Mesenchymal stem cell (in vitro differentiated cells and primary cell): ENCODE results near the gene NEDD4L.

ENCODE experiments used
- DNase-seq: peaks from one replicate; pipeline ENCODE4 v3.0.0-alpha.2; 2013
- H2AFZ ChIP-seq: one replicate; pipeline ENCODE4 v1.6.1; 2013; ENCODE audit warnings: low read depth, mild to moderate bottlenecking, control low read depth, inconsistent platforms, low read length, moderate library complexity
- H2AK5ac ChIP-seq: 2 replicates; pipeline ENCODE4 v1.6.1; 2013; ENCODE audit warnings: low read length, moderate library complexity, mild to moderate bottlenecking, inconsistent platforms; ENCODE audit not compliant: severe bottlenecking
- H2BK120ac ChIP-seq: one replicate; pipeline ENCODE4 v1.6.1; 2013; ENCODE audit warnings: low read depth, mild to moderate bottlenecking, inconsistent platforms, low read length, moderate library complexity
- H2BK12ac ChIP-seq, 2 experiments: one replicate each; pipeline ENCODE4 v1.6.1; 2013; ENCODE audit warnings: inconsistent platforms in 2 of 2, low read length in 2 of 2, mild to moderate bottlenecking in 2 of 2, moderate library complexity in 2 of 2, control low read depth in 1 of 2
- H2BK15ac ChIP-seq: one replicate; pipeline ENCODE4 v1.6.1; 2013; ENCODE audit warnings: mild to moderate bottlenecking, low read depth, inconsistent platforms; ENCODE audit not compliant: poor library complexity, severe bottlenecking
- H2BK5ac ChIP-seq: 2 replicates; pipeline ENCODE4 v1.6.1; 2013; ENCODE audit warnings: low read depth, mild to moderate bottlenecking, low read length, control low read depth, inconsistent platforms; ENCODE audit not compliant: poor library complexity, severe bottlenecking
- H3K14ac ChIP-seq, 2 experiments: one replicate each; pipeline ENCODE4 v1.6.1; 2013; ENCODE audit warnings: inconsistent platforms in 2 of 2, low read length in 2 of 2, control low read depth in 1 of 2, mild to moderate bottlenecking in 1 of 2, moderate library complexity in 1 of 2
- H3K18ac ChIP-seq, 2 experiments: one replicate each; pipeline ENCODE4 v1.6.1; 2013; ENCODE audit warnings: inconsistent platforms in 2 of 2, low read length in 2 of 2, control low read depth in 1 of 2, low read depth in 1 of 2, mild to moderate bottlenecking in 1 of 2
- H3K23ac ChIP-seq, 2 experiments: one replicate each; pipeline ENCODE4 v1.6.1; 2013; ENCODE audit warnings: inconsistent platforms in 2 of 2, low read length in 2 of 2, mild to moderate bottlenecking in 2 of 2, moderate library complexity in 2 of 2, control low read depth in 1 of 2
- H3K27ac ChIP-seq: 2 replicates; pipeline ENCODE4 v1.5.1; 2013; ENCODE audit warnings: mild to moderate bottlenecking, moderate library complexity, low read length, control low read depth, inconsistent platforms; ENCODE audit not compliant: poor library complexity, severe bottlenecking
- H3K27me3 ChIP-seq, 2 experiments: 2 replicates each; pipeline versions ENCODE4 v1.6.1 to v1.7.0; 2013; ENCODE audit warnings: low read length in 2 of 2, mild to moderate bottlenecking in 2 of 2, moderate library complexity in 2 of 2, control low read depth in 1 of 2, inconsistent platforms in 1 of 2; ENCODE audit not compliant: control insufficient read depth in 1 of 2, insufficient read depth in 1 of 2
- H3K36me3 ChIP-seq, 2 experiments: 2 replicates each; pipeline versions ENCODE4 v1.6.1 to v1.7.0; 2013; ENCODE audit warnings: low read length in 2 of 2, control low read depth in 1 of 2, inconsistent platforms in 1 of 2, low read depth in 1 of 2, mild to moderate bottlenecking in 1 of 2; ENCODE audit not compliant: insufficient read depth in 2 of 2, control insufficient read depth in 1 of 2
- H3K4ac ChIP-seq, 2 experiments: one replicate each; pipeline ENCODE4 v1.6.1; 2013; ENCODE audit warnings: inconsistent platforms in 2 of 2, low read length in 2 of 2, mild to moderate bottlenecking in 2 of 2, moderate library complexity in 2 of 2, control low read depth in 1 of 2, low read depth in 1 of 2
- H3K4me1 ChIP-seq: 2 replicates; pipeline ENCODE4 v1.6.1; 2013; ENCODE audit warnings: low read depth, low read length, control low read depth; ENCODE audit not compliant: control insufficient read depth, insufficient read depth
- H3K4me2 ChIP-seq: 2 replicates; pipeline ENCODE4 v1.6.1; 2013; ENCODE audit warnings: low read length, mild to moderate bottlenecking, inconsistent platforms; ENCODE audit not compliant: poor library complexity, severe bottlenecking
- H3K4me3 ChIP-seq, 2 experiments: 2 replicates each; pipeline versions ENCODE4 v1.5.1 to v1.7.0; 2013; ENCODE audit warnings: low read length in 2 of 2, mild to moderate bottlenecking in 2 of 2, control low read depth in 1 of 2, low read depth in 1 of 2; ENCODE audit not compliant: insufficient read depth in 1 of 2
- H3K79me1 ChIP-seq: replicated peaks from 2 replicates; pipeline ENCODE4 v1.6.1; 2013; ENCODE audit warnings: mild to moderate bottlenecking, control low read depth, low read length, inconsistent platforms; ENCODE audit not compliant: poor library complexity, severe bottlenecking
- H3K9ac ChIP-seq: 2 replicates; pipeline ENCODE4 v1.7.0; 2013; ENCODE audit warnings: mild to moderate bottlenecking, low read length, moderate library complexity
- H3K9me3 ChIP-seq: 2 replicates; pipeline ENCODE4 v1.7.0; 2013; ENCODE audit warnings: mild to moderate bottlenecking, low read length; ENCODE audit not compliant: control insufficient read depth
- H4K8ac ChIP-seq: one replicate; pipeline ENCODE4 v1.6.1; 2013; ENCODE audit warnings: inconsistent platforms, mild to moderate bottlenecking, low read length, moderate library complexity
- H4K91ac ChIP-seq: one replicate; pipeline ENCODE4 v1.6.1; 2013; ENCODE audit warnings: mild to moderate bottlenecking, low read length, inconsistent platforms
- WGBS: methylation state at CpG from one replicate; pipeline ENCODE4 v1.1.7; 2013; ENCODE audit warnings: mixed read lengths; 5-methylcytosine and 5-hydroxymethylcytosine counted together

The NEDD4L gene

DNA sequence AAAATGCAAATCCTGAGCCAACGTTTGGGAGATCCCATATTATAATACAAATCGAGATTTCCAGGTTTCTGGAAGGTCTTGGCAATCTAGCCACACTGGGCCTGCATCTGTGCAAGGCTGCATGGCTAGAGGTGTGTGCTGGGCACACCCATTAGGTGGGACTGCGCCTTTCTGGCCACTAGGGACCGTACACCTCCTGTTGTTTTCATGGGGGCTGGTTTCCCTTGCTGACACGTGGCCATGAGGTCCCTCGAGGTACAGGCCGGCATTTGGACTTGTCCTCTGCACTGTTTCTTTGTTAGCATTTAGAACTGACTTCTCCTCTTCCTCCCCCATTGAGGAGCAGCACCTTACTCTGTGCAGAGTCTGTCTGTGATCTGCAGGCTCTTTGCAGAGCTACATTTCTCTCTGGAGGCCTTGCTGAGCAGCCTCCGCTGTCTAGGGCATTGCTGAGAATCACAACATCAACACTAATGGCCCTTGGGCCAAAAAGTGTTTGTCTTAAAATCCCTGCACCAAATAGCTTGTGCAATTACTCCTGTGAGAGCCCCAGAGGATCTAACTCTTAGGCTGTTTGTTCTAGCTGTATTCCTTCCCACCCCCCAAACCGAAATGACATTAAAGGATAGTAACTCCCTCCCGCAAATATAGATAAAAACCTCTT, 131.2 kb downstream of the NEDD4L start:
- H3K14ac ChIP-seq: no peak overlapping the region
- H2AK5ac ChIP-seq: no peak overlapping the region
- no peak overlapping the region for H3K4me2 ChIP-seq
- peaks cover 19% of the 10 kb centered on the region for H3K4me1 ChIP-seq
- peaks cover 0 to 3% of the 10 kb centered on the region in 2 experiments for H3K27me3 ChIP-seq
- H2BK120ac ChIP-seq: no peak overlapping the region
- no peak overlapping the region for H2BK15ac ChIP-seq
- WGBS: 73% methylated on average over 10 of the region's 10 CpGs
- H4K91ac ChIP-seq: no peak overlapping the region
- no peak overlapping the region for H2AFZ ChIP-seq
- no peak overlapping the region for H3K23ac ChIP-seq
- DNase-seq: peak; percentile 21
- H3K36me3 ChIP-seq: no peaks in the 10 kb centered on the region
- H3K79me1 ChIP-seq: peaks cover 1% of the 10 kb centered on the region
- no peak overlapping the region for H3K9ac ChIP-seq
- no peak overlapping the region for H3K27ac ChIP-seq
- H4K8ac ChIP-seq: no peak overlapping the region
- no peaks in the 10 kb centered on the region for H3K9me3 ChIP-seq
- H2BK5ac ChIP-seq: no peak overlapping the region
- H2BK12ac ChIP-seq: peak overlapping the region in 1 of 2 experiments; percentile 16
- peak overlapping the region; percentile 25 to 79 for H3K18ac ChIP-seq
- no peak overlapping the region for H3K4ac ChIP-seq
- H3K4me3 ChIP-seq: no peak overlapping the region

DNA sequence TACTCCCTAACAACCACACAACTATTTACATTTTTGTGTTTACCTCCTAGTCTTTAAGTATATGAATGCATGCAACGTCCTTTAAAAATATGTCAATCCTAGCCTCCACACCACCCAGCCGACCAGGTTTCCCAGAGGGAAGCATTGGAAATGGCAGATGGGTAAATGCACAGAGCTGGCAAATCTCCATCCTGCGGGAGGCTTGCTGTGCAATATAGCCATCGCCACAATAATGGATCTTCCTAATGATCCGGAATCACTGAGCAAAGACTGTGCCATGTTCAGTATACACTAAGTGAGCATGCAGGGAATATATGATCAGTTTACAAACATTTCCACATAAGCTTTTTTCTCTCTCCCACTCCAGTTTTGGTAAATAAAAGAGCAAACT, 131.8 kb downstream of the NEDD4L start:
- H3K79me1 ChIP-seq: peaks cover 1% of the 10 kb centered on the region
- no peak overlapping the region for H2BK120ac ChIP-seq
- peaks cover 0 to 3% of the 10 kb centered on the region in 2 experiments for H3K27me3 ChIP-seq
- H3K27ac ChIP-seq: no peak overlapping the region
- no peak overlapping the region for H3K14ac ChIP-seq
- H4K91ac ChIP-seq: no peak overlapping the region
- no peak overlapping the region for H3K4me3 ChIP-seq
- no peak overlapping the region for H4K8ac ChIP-seq
- DNase-seq: peak; percentile 30
- H2BK15ac ChIP-seq: no peak overlapping the region
- 77% methylated on average over 5 of the region's 5 CpGs for WGBS
- no peak overlapping the region for H2AK5ac ChIP-seq
- H3K36me3 ChIP-seq: no peaks in the 10 kb centered on the region
- H3K4ac ChIP-seq: no peak overlapping the region
- H2BK12ac ChIP-seq: no peak overlapping the region
- H3K9me3 ChIP-seq: no peaks in the 10 kb centered on the region
- no peak overlapping the region for H3K23ac ChIP-seq
- H3K4me2 ChIP-seq: no peak overlapping the region
- H3K18ac ChIP-seq: no peak overlapping the region
- no peak overlapping the region for H2AFZ ChIP-seq
- H3K9ac ChIP-seq: no peak overlapping the region
- H2BK5ac ChIP-seq: no peak overlapping the region
- H3K4me1 ChIP-seq: peaks cover 20% of the 10 kb centered on the region

DNA sequence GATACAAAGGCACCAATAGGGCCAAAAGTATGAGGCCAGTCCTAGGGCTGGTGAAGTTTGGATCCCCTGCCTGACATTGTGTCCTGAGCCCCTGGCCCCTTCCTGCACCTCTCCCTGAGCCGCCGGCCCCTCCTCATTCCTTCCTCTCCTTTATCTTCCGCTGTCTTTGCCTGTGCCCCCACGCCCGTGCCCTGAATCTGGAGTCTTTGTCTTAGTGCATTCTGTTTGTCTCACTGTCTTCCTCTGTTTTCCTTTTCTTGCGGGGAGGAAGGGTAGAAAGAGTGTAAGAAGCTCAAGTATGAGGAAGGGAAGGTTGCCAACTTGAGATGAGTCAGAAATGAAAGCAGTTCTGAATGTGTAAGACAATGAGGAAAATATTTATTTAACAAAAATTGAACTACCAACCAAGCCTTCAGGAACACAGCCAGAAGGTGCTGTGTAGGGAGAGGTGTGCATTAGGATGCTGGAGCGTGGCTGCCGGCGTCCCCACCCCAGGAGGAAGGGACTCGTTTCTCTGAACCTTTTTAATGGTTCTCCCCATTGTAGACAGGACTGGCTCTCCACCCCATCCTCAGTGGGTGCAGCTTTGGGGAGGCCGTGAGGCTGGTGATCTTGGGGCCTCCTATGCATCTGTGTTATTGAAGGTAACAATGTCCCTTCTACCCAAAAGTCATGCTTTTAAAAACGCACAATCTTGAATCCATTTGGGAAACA, 133.1 kb downstream of the NEDD4L start:
- Histone ChIP-seq H2BK12ac (peak overlapping the region; percentile 78 to 91), H3K27ac (peak overlapping the region; percentile 70), H2BK5ac (peak overlapping the region; percentile 1), H2BK120ac (no peak overlapping the region), H3K79me1 (peaks cover 1% of the 10 kb centered on the region), H2AFZ (peak overlapping the region; percentile 54), H3K23ac (peak overlapping the region in 1 of 2 experiments; percentile 81), H3K4me1 (peaks cover 20% of the 10 kb centered on the region), H4K91ac (peak overlapping the region; percentile 97), H4K8ac (peak overlapping the region; percentile 98), H2BK15ac (peak overlapping the region; percentile 98), H2AK5ac (peak overlapping the region; percentile 61), H3K4ac (peak overlapping the region; percentile 84 to 97), H3K36me3 (no peaks in the 10 kb centered on the region), H3K9me3 (no peaks in the 10 kb centered on the region), H3K9ac (peak overlapping the region; percentile 71), H3K4me3 (peak overlapping the region in 1 of 2 experiments; percentile 36), H3K14ac (peak overlapping the region in 1 of 2 experiments; percentile 23), H3K4me2 (peak overlapping the region; percentile 59), H3K27me3 (peaks cover 0 to 3% of the 10 kb centered on the region in 2 experiments), H3K18ac (peak overlapping the region; percentile 88 to 89)
- DNase-seq: peak; percentile 86
- 42% methylated on average over 8 of the region's 12 CpGs for WGBS

DNA sequence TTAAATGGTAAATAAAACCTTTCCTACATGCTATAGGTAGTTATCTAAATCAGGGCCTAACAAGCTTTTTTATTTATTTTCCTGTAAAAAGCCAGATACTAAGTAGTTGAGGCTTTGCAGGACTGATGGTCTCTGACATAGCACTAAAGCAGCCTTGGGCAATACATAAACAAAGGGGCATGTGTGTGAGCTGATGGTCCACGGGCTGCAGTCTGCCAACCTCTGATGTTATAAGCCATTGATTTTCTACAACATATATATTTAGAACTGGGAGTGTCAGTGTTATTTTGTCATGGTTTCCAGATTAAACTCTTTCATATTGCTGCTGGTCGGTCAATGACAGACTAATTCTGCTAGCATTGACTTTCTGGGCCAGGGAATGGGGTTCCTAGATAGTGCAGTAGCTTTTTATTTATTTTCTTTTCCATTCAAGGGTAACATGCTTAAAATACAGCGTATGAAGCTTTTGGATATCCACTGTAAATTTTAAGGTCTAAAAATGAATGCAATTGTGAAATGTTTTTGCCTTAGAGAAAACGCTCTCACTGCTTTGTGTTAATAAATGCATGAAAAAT, 134.0 kb downstream of the NEDD4L start:
- H3K4me3 ChIP-seq: no peak overlapping the region
- H2BK5ac ChIP-seq: no peak overlapping the region
- no peak overlapping the region for H2BK15ac ChIP-seq
- H2AK5ac ChIP-seq: peak overlapping the region; percentile 47
- no peak overlapping the region for H3K9ac ChIP-seq
- no peak overlapping the region for H3K14ac ChIP-seq
- no peak overlapping the region for H3K23ac ChIP-seq
- H3K4me2 ChIP-seq: peak overlapping the region; percentile 42
- H2BK12ac ChIP-seq: no peak overlapping the region
- peak; percentile 66 for DNase-seq
- peaks cover 1% of the 10 kb centered on the region for H3K79me1 ChIP-seq
- no peak overlapping the region for H4K91ac ChIP-seq
- H3K18ac ChIP-seq: no peak overlapping the region
- no peak overlapping the region for H2AFZ ChIP-seq
- peaks cover 20% of the 10 kb centered on the region for H3K4me1 ChIP-seq
- no peak overlapping the region for H3K4ac ChIP-seq
- H3K36me3 ChIP-seq: no peaks in the 10 kb centered on the region
- no peaks in the 10 kb centered on the region for H3K9me3 ChIP-seq
- 90% methylated on average over 3 of the region's 4 CpGs for WGBS
- no peak overlapping the region for H4K8ac ChIP-seq
- peak overlapping the region; percentile 78 for H3K27ac ChIP-seq
- no peak overlapping the region for H2BK120ac ChIP-seq
- H3K27me3 ChIP-seq: peaks cover 0 to 3% of the 10 kb centered on the region in 2 experiments
